OCI-LY1 (cell line): Measurements from ENCODE around the gene TTC28.

Experiments used
- H2AFZ ChIP-seq: fragments of 200-600 bp; sonication (generic), shearing (Covaris generic); 2 replicates; pipeline ENCODE4 v1.6.0; 2014; ENCODE audit warnings: antibody characterized with exemption, mild to moderate bottlenecking, low read length
- H3F3A ChIP-seq: fragments of 200-600 bp; sonication (generic), shearing (Covaris generic); 2 replicates; pipeline ENCODE4 v1.6.0; 2014; ENCODE audit warnings: mild to moderate bottlenecking, antibody characterized with exemption, low read length, moderate library complexity; ENCODE audit not compliant: insufficient read depth
- H3K27ac ChIP-seq: fragments of 200-600 bp; sonication (generic); 2 replicates; pipeline ENCODE4 v1.5.1; 2014; ENCODE audit warnings: low read length, mixed run types, mild to moderate bottlenecking, low read depth; ENCODE audit not compliant: poor library complexity, severe bottlenecking
- H3K27me3 ChIP-seq: fragments of 200-600 bp; sonication (generic); 2 replicates; pipeline ENCODE4 v1.6.0; 2014; ENCODE audit warnings: antibody characterized with exemption, mild to moderate bottlenecking, low read length, moderate library complexity; ENCODE audit not compliant: insufficient read depth
- H3K36me3 ChIP-seq: fragments of 200-600 bp; sonication (generic); 2 replicates; pipeline ENCODE4 v1.6.1; 2014; ENCODE audit warnings: mild to moderate bottlenecking, antibody characterized with exemption, low read length, moderate library complexity, mixed read lengths; ENCODE audit not compliant: insufficient read depth
- H3K4me1 ChIP-seq: fragments of 200-600 bp; sonication (generic); 2 replicates; pipeline ENCODE4 v1.5.1; 2014; ENCODE audit warnings: mild to moderate bottlenecking, low read length, moderate library complexity; ENCODE audit not compliant: insufficient read depth, severe bottlenecking
- H3K4me2 ChIP-seq: fragments of 200-600 bp; sonication (generic), shearing (Covaris generic); 2 replicates; pipeline ENCODE4 v1.6.1; 2014; ENCODE audit warnings: low read length
- H3K4me3 ChIP-seq: fragments of 200-600 bp; sonication (generic); 2 replicates; pipeline ENCODE4 v1.5.1; 2014; ENCODE audit warnings: low read length, low read depth, mild to moderate bottlenecking, mixed read lengths; ENCODE audit not compliant: poor library complexity, severe bottlenecking
- H3K79me2 ChIP-seq: fragments of 200-600 bp; shearing (Covaris generic); 2 replicates; pipeline ENCODE4 v1.6.1; 2016; ENCODE audit warnings: mixed run types, low read length, mixed read lengths; ENCODE audit not compliant: insufficient read depth
- H3K9ac ChIP-seq: fragments of 200-600 bp; sonication (generic), shearing (Covaris generic); 2 replicates; pipeline ENCODE4 v1.6.1; 2014; ENCODE audit warnings: mild to moderate bottlenecking, low read length, mixed read lengths
- H3K9me2 ChIP-seq: fragments of 200-600 bp; sonication (generic), shearing (Covaris generic); 2 replicates; pipeline ENCODE4 v1.6.1; 2014; ENCODE audit warnings: low read depth, mild to moderate bottlenecking, low read length, mixed read lengths
- H3K9me3 ChIP-seq: fragments of 200-600 bp; shearing (Covaris generic); 2 replicates; pipeline ENCODE4 v1.6.1; 2014; ENCODE audit warnings: low read length, mixed read lengths
- H4K20me1 ChIP-seq: fragments of 200-600 bp; sonication (generic), shearing (Covaris generic); 2 replicates; pipeline ENCODE4 v1.6.0; 2016; ENCODE audit warnings: mild to moderate bottlenecking, low read length; ENCODE audit not compliant: insufficient read depth
- EZH2 ChIP-seq: fragments of 200-600 bp; sonication (generic), shearing (Covaris generic); IDR thresholded peaks from 2 replicates; pipeline ENCODE4 v1.8.0; 2017; ENCODE audit warnings: borderline replicate concordance, mixed run types, mild to moderate bottlenecking, antibody characterized with exemption, low read length, moderate library complexity, mixed read lengths
- TF ChIP-seq, protein P1 (sequence below): fragments of 200-600 bp; sonication (generic), shearing (Covaris generic); IDR thresholded peaks from 2 replicates; pipeline ENCODE4 v1.5.1; 2017; ENCODE audit warnings: mild to moderate bottlenecking, antibody characterized with exemption, low read length, moderate library complexity, mixed read lengths

Gene TTC28

DNA sequence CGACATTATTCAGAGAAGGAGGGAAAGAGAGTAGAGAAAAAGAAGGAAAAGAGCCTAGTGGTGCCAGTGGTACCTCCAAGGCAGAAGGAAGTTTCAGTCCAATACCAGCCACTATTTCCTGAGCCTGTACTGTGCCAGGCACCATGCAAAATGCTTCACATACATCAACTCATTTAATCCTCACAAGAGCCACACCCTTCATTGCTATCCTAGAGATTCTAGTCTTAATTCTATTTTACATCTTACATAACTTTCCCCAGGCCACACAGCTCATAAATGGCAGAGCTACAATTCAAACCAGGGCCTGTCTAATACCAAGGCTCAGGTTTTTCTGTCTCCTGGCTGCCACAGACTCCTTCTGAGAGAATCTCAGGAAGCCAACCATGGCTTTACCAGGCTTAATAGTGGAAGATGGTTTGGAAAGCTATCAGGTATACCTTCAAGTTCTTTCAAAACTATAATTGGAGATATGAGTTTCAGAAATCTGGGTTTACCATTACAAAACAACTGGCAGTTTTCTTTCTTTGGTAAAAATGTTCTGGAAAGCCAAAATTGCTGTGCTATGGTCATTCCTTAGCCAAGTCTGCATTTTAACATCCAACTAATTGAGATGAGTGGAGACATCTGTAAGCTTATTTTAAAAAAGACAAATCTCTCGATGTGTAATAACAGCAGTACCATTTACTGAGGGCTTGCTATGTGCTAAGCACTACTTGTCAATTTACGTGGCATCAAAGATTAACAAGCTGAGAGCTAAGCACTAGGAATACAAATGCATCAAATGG, 535.5 kb downstream of the TTC28 start:
- Histone ChIP-seq H3K9me2 (no peaks in the 10 kb centered on the region), H3K9ac (no peak overlapping the region), H2AFZ (no peak overlapping the region), H3K9me3 (no peaks in the 10 kb centered on the region), H4K20me1 (no peaks in the 10 kb centered on the region), H3K27me3 (peaks cover 4% of the 10 kb centered on the region; the same call in 1 of the 2 replicates), H3F3A (no peaks in the 10 kb centered on the region), H3K27ac (no peak overlapping the region), H3K4me1 (no peaks in the 10 kb centered on the region), H3K36me3 (no peaks in the 10 kb centered on the region), H3K79me2 (no peaks in the 10 kb centered on the region), H3K4me3 (no peak overlapping the region), H3K4me2 (no peak overlapping the region)
- TF ChIP-seq EZH2, result no peak
- TF ChIP-seq, protein P1, sequence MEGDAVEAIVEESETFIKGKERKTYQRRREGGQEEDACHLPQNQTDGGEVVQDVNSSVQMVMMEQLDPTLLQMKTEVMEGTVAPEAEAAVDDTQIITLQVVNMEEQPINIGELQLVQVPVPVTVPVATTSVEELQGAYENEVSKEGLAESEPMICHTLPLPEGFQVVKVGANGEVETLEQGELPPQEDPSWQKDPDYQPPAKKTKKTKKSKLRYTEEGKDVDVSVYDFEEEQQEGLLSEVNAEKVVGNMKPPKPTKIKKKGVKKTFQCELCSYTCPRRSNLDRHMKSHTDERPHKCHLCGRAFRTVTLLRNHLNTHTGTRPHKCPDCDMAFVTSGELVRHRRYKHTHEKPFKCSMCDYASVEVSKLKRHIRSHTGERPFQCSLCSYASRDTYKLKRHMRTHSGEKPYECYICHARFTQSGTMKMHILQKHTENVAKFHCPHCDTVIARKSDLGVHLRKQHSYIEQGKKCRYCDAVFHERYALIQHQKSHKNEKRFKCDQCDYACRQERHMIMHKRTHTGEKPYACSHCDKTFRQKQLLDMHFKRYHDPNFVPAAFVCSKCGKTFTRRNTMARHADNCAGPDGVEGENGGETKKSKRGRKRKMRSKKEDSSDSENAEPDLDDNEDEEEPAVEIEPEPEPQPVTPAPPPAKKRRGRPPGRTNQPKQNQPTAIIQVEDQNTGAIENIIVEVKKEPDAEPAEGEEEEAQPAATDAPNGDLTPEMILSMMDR, result no peak

DNA sequence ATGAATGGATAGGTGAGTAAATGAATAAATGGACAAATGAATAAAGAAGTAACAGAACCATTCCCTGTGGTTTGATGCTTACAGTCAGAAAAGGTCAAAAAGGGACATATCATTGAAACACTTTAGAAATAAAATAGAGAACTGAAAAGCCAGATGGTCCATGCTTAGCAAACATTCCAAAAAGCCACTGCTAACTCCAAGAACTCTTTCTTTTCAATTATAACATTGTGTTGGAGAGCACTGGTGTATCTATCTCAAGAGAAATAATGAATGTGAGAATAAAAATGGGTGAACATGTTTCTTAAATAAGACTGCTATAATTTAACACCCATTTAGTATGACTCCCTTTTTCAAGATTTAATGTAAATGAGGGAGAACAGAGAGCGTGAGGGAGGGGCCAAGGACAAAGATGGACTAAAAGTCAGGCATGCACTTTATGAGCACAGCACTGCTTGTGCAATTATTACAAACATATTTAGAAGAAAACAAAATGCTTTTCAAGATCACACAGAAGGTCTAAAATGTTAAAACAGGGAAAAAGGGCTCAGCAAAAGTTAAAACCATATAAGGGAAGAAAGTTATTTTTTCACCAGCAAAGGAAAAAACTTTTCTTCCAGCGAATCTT, 536.3 kb downstream of the TTC28 start:
- H3K4me1 ChIP-seq, result no peaks in the 10 kb centered on the region
- no peak overlapping the region for H3K27ac ChIP-seq
- no peaks in the 10 kb centered on the region for H3K9me2 ChIP-seq
- no peaks in the 10 kb centered on the region for H3K79me2 ChIP-seq
- H3K9ac ChIP-seq, result no peak overlapping the region
- no peaks in the 10 kb centered on the region for H3K9me3 ChIP-seq
- no peaks in the 10 kb centered on the region for H3F3A ChIP-seq
- no peak overlapping the region for H2AFZ ChIP-seq
- no peaks in the 10 kb centered on the region for H4K20me1 ChIP-seq
- peaks cover 4% of the 10 kb centered on the region; the same call in 1 of the 2 replicates for H3K27me3 ChIP-seq
- H3K36me3 ChIP-seq, result no peaks in the 10 kb centered on the region
- TF ChIP-seq EZH2, result no peak
- TF ChIP-seq, protein P1, result no peak
- H3K4me2 ChIP-seq, result no peak overlapping the region
- H3K4me3 ChIP-seq, result no peak overlapping the region

DNA sequence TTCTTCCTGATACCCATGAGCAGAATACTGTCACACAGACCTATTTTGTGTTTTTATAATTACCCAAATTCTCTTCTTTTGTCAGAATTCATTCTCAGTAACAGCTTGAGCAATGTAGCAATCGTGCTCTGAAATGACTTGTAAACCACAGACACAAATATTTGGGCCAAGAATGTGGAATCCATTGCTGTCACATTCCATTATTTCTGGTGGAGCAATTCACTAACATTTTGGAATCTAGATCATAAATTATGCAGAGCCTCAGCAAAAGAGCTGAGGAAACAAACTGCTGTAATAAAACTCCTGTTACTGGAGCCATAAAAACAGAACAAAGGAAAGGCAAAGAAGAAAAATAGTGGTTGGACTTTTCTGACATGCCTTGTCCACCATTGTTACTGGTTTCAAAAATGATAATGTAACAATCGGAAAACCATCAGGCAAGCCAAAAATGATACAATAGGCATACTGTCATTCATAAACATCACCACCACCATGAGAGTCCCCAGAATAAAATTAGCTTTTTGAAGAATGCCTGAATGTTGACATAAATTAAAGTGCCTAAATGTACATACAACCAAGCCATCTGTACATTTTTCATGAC, 537.2 kb downstream of the TTC28 start:
- H3K9ac ChIP-seq, result no peak overlapping the region
- H3K27ac ChIP-seq, result no peak overlapping the region
- H3K36me3 ChIP-seq, result no peaks in the 10 kb centered on the region
- H3K9me3 ChIP-seq, result no peaks in the 10 kb centered on the region
- H3K27me3 ChIP-seq, result peaks cover 4% of the 10 kb centered on the region; the same call in 1 of the 2 replicates
- TF ChIP-seq, protein P1, result no peak
- no peak for TF ChIP-seq EZH2
- no peaks in the 10 kb centered on the region for H4K20me1 ChIP-seq
- H3F3A ChIP-seq, result no peaks in the 10 kb centered on the region
- H2AFZ ChIP-seq, result no peak overlapping the region
- H3K4me3 ChIP-seq, result no peak overlapping the region
- H3K4me1 ChIP-seq, result no peaks in the 10 kb centered on the region
- H3K4me2 ChIP-seq, result no peak overlapping the region
- no peaks in the 10 kb centered on the region for H3K9me2 ChIP-seq
- no peaks in the 10 kb centered on the region for H3K79me2 ChIP-seq
